ENCODE results near the gene ZNF536.

The ZNF536 gene

GRCh38 chr19:30525383-30525782 is 153.2 kb downstream of the ZNF536 start:
- Histone ChIP-seq H3K4me1 (ENCODE audit: control insufficient read depth, insufficient read depth, low read length) (no peaks in the 10 kb centered on the region), H3K27me3 (ENCODE audit: control insufficient read depth, insufficient read depth, low read length) (no peaks in the 10 kb centered on the region), H3K4me3 (ENCODE audit: low read length) (no peak overlapping the region), H3K9me3 (ENCODE audit: control insufficient read depth, low read length) (no peaks in the 10 kb centered on the region), H3K9ac (ENCODE audit: low read length) (no peak overlapping the region), H3K36me3 (ENCODE audit: control insufficient read depth, insufficient read depth, low read length) (no peaks in the 10 kb centered on the region)

DNA sequence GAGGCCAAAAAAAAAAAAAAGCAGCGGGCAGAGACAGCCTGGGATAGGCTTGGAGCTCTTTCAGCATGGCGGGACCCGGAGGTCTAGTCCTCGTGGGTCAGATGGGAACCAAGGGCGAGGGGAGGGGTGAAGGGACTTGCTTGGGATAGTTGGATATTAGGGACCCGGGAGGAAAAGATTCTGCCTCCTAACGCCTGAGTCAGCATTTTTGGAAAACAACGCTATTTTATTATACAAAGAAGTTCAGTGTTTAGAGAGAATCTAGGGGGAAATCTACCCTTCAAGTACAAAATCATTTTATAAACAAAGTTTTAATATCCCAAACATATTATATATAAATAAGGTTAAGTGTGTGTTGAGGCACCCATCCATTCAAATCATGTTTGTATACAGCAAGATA is 156.7 kb downstream of the ZNF536 start:
- Histone ChIP-seq H3K9me3 (ENCODE audit: control insufficient read depth, low read length) (no peaks in the 10 kb centered on the region), H3K27me3 (ENCODE audit: control insufficient read depth, insufficient read depth, low read length) (no peaks in the 10 kb centered on the region), H3K36me3 (ENCODE audit: control insufficient read depth, insufficient read depth, low read length) (no peaks in the 10 kb centered on the region), H3K9ac (ENCODE audit: low read length) (no peak overlapping the region), H3K4me1 (ENCODE audit: control insufficient read depth, insufficient read depth, low read length) (no peaks in the 10 kb centered on the region), H3K4me3 (ENCODE audit: low read length) (no peak overlapping the region)

DNA sequence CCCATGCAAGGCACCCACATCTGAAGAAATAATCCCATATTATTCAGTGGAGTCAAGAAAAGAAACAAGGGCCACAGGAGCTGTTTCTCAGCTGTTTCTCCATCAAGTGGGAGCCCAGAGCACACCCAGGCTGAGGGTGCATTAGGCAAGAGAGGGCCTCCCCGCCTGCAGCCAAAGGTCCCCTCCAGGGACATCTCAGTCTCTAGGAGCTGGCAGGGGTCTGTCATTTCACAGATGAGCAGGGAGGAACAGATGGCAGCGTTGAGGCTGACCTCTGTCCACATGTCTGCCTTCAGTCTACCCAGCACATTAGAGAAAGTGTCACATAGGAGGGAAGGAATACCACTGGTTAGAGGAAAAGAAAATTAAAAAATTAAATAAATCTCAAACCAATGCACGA is 157.7 kb downstream of the ZNF536 start:
- Histone ChIP-seq H3K9ac (ENCODE audit: low read length) (no peak overlapping the region), H3K4me1 (ENCODE audit: control insufficient read depth, insufficient read depth, low read length) (no peaks in the 10 kb centered on the region), H3K27me3 (ENCODE audit: control insufficient read depth, insufficient read depth, low read length) (no peaks in the 10 kb centered on the region), H3K4me3 (ENCODE audit: low read length) (no peak overlapping the region), H3K9me3 (ENCODE audit: control insufficient read depth, low read length) (no peaks in the 10 kb centered on the region), H3K36me3 (ENCODE audit: control insufficient read depth, insufficient read depth, low read length) (no peaks in the 10 kb centered on the region)

GRCh38 chr19:30530751-30531150 is 158.6 kb downstream of the ZNF536 start:
- Histone ChIP-seq H3K4me1 (ENCODE audit: control insufficient read depth, insufficient read depth, low read length) (no peaks in the 10 kb centered on the region), H3K27me3 (ENCODE audit: control insufficient read depth, insufficient read depth, low read length) (no peaks in the 10 kb centered on the region), H3K36me3 (ENCODE audit: control insufficient read depth, insufficient read depth, low read length) (no peaks in the 10 kb centered on the region), H3K4me3 (ENCODE audit: low read length) (no peak overlapping the region), H3K9ac (ENCODE audit: low read length) (no peak overlapping the region), H3K9me3 (ENCODE audit: control insufficient read depth, low read length) (no peaks in the 10 kb centered on the region)

DNA sequence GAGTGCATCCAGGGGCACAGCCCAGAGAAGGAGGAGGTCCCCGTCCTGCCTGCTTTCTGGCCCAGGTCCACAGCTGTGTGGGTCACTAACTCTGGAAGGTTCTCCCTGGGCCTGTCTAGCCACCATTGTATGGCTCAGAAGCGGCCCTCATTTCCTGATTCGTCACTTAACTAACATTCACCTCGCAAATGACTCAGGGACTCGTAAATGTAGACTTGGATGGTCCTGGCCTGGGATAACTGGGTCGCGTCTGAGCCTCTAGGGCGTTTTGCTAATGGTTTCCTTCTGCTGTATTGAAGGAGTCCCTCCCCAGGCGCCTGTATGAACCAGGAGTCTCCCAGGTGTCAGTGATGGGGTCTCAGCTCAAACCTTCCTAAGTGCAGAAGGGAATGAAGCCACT is 162.8 kb downstream of the ZNF536 start:
- Histone ChIP-seq H3K4me3 (ENCODE audit: low read length) (no peak overlapping the region), H3K9ac (ENCODE audit: low read length) (no peak overlapping the region), H3K9me3 (ENCODE audit: control insufficient read depth, low read length) (no peaks in the 10 kb centered on the region), H3K27me3 (ENCODE audit: control insufficient read depth, insufficient read depth, low read length) (no peaks in the 10 kb centered on the region), H3K4me1 (ENCODE audit: control insufficient read depth, insufficient read depth, low read length) (no peaks in the 10 kb centered on the region), H3K36me3 (ENCODE audit: control insufficient read depth, insufficient read depth, low read length) (no peaks in the 10 kb centered on the region)

- no peaks in the 10 kb centered on the region for H3K4me1 ChIP-seq (ENCODE audit: control insufficient read depth, insufficient read depth, low read length)
- no peaks in the 10 kb centered on the region for H3K36me3 ChIP-seq (ENCODE audit: control insufficient read depth, insufficient read depth, low read length)
- no peak overlapping the region for H3K9ac ChIP-seq (ENCODE audit: low read length)
- no peaks in the 10 kb centered on the region for H3K9me3 ChIP-seq (ENCODE audit: control insufficient read depth, low read length)
- no peaks in the 10 kb centered on the region for H3K27me3 ChIP-seq (ENCODE audit: control insufficient read depth, insufficient read depth, low read length)
- H3K4me3 ChIP-seq (ENCODE audit: low read length) = no peak overlapping the region
Measured at GRCh38 chr19:30536975-30537374, 164.8 kb downstream of the ZNF536 start.

- H3K4me1 ChIP-seq (ENCODE audit: control insufficient read depth, insufficient read depth, low read length) = no peaks in the 10 kb centered on the region
- H3K36me3 ChIP-seq (ENCODE audit: control insufficient read depth, insufficient read depth, low read length) = no peaks in the 10 kb centered on the region
- no peak overlapping the region for H3K9ac ChIP-seq (ENCODE audit: low read length)
- no peaks in the 10 kb centered on the region for H3K27me3 ChIP-seq (ENCODE audit: control insufficient read depth, insufficient read depth, low read length)
- no peaks in the 10 kb centered on the region for H3K9me3 ChIP-seq (ENCODE audit: control insufficient read depth, low read length)
- no peak overlapping the region for H3K4me3 ChIP-seq (ENCODE audit: low read length)
Measured at GRCh38 chr19:30539315-30539714, 167.1 kb downstream of the ZNF536 start.

DNA sequence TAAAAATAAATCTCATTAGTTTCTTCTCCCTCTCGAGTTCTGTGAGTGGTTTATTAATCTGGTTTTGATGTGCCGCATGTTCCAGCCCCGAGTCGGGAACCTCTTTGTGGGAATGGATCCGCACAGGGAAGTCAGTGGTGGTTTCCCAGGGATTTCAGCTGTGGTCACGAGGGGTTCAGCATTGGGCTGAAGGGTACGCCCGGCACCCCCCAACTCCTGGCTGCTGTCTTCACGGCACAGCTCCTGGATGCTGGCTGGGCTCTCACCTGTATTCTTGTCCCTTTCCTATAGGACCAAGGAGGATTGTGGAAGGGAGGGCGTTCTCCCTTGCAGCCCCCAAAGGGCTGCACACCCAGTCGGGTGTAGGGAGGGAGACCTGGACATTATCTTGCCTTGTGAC is 167.8 kb downstream of the ZNF536 start:
- Histone ChIP-seq H3K4me3 (ENCODE audit: low read length) (no peak overlapping the region), H3K4me1 (ENCODE audit: control insufficient read depth, insufficient read depth, low read length) (no peaks in the 10 kb centered on the region), H3K36me3 (ENCODE audit: control insufficient read depth, insufficient read depth, low read length) (no peaks in the 10 kb centered on the region), H3K9ac (ENCODE audit: low read length) (no peak overlapping the region), H3K27me3 (ENCODE audit: control insufficient read depth, insufficient read depth, low read length) (no peaks in the 10 kb centered on the region), H3K9me3 (ENCODE audit: control insufficient read depth, low read length) (no peaks in the 10 kb centered on the region)

DNA sequence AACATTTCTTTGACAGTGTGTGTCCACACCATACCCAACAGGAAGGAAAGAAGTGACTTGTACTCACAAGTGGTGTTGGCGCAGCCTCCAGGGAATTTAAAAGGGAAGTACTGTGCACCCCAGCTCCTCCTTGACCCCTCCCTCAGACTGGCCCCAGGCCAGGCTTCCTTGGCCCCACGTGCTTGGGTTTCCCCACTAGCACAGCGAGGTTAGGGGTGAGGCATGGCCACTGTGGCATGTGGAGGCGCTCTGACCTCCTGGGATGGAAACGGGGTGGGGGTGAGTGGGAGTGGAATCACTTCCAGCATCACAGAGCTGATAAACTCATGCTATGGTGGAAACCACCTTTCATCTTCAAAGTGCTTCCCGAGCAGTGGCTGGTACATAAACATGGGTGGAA is 168.6 kb downstream of the ZNF536 start:
- Histone ChIP-seq H3K9me3 (ENCODE audit: control insufficient read depth, low read length) (no peaks in the 10 kb centered on the region), H3K27me3 (ENCODE audit: control insufficient read depth, insufficient read depth, low read length) (no peaks in the 10 kb centered on the region), H3K4me1 (ENCODE audit: control insufficient read depth, insufficient read depth, low read length) (no peaks in the 10 kb centered on the region), H3K4me3 (ENCODE audit: low read length) (no peak overlapping the region), H3K9ac (ENCODE audit: low read length) (no peak overlapping the region), H3K36me3 (ENCODE audit: control insufficient read depth, insufficient read depth, low read length) (no peaks in the 10 kb centered on the region)

DNA sequence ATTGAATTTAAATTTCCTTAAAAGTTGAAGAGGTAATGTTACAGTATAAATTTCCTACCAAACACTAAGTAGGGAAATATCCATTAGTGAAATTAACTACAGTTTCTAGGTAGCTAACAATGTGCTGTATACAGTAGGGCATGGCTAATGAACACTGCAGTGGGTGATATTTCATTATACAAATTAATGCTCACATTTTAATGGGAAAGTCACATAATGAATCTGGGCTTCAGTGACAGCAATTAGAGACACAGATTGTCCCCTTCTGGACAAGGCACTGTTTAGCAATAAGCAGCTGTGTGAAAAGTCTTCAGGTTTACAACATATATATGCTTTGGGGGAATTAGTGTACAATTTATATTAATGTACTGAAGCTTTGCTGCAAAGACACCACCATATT is 169.4 kb downstream of the ZNF536 start:
- Histone ChIP-seq H3K4me1 (ENCODE audit: control insufficient read depth, insufficient read depth, low read length) (no peaks in the 10 kb centered on the region), H3K36me3 (ENCODE audit: control insufficient read depth, insufficient read depth, low read length) (no peaks in the 10 kb centered on the region), H3K9me3 (ENCODE audit: control insufficient read depth, low read length) (no peaks in the 10 kb centered on the region), H3K9ac (ENCODE audit: low read length) (no peak overlapping the region), H3K27me3 (ENCODE audit: control insufficient read depth, insufficient read depth, low read length) (no peaks in the 10 kb centered on the region), H3K4me3 (ENCODE audit: low read length) (no peak overlapping the region)

DNA sequence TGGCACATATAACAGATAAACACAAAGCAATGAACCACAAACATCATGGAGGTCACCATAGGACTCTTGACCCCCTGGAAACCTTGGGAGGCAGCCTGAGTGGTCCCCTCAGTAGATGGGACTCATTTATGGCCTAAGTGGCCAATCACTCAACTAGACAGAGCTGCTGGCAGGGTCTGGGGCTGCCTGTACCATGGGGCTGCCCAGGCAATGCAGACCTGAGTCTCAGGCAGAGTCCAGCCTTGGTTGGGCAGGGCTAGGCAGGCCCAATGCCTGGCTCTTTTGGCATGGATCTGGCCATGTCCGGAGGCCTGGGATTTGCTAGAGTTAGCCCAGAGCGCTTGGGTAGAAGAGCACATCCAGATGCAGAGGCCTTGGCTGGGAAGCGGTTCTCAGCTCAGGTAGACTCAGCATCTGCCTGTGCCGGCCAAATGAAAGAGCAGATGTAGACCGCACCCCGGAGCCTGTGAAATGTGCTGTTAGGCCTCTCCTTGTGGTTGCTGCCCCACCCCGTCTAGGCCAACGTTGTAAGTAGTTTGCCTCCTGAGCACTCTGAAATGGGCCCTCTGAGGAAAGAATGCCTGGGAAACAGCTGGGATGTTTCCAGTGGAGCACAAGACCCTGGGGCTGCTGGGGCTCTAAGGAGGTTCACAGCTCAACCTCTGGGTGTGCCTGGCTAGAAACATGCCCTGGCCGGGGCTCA is 171.2 kb downstream of the ZNF536 start:
- H3K27me3 ChIP-seq (ENCODE audit: control insufficient read depth, insufficient read depth, low read length) = no peaks in the 10 kb centered on the region
- no peaks in the 10 kb centered on the region for H3K4me1 ChIP-seq (ENCODE audit: control insufficient read depth, insufficient read depth, low read length)
- H3K9me3 ChIP-seq (ENCODE audit: control insufficient read depth, low read length) = no peaks in the 10 kb centered on the region
- no peaks in the 10 kb centered on the region for H3K36me3 ChIP-seq (ENCODE audit: control insufficient read depth, insufficient read depth, low read length)
- no peak overlapping the region for H3K4me3 ChIP-seq (ENCODE audit: low read length)
- H3K9ac ChIP-seq (ENCODE audit: low read length) = no peak overlapping the region

- no peaks in the 10 kb centered on the region for H3K4me1 ChIP-seq (ENCODE audit: control insufficient read depth, insufficient read depth, low read length)
- H3K27me3 ChIP-seq (ENCODE audit: control insufficient read depth, insufficient read depth, low read length) = no peaks in the 10 kb centered on the region
- no peaks in the 10 kb centered on the region for H3K9me3 ChIP-seq (ENCODE audit: control insufficient read depth, low read length)
- H3K9ac ChIP-seq (ENCODE audit: low read length) = no peak overlapping the region
- H3K4me3 ChIP-seq (ENCODE audit: low read length) = no peak overlapping the region
- H3K36me3 ChIP-seq (ENCODE audit: control insufficient read depth, insufficient read depth, low read length) = no peaks in the 10 kb centered on the region
Measured at GRCh38 chr19:30545752-30546151, 173.6 kb downstream of the ZNF536 start.

GRCh38 chr19:30546332-30546731 is 174.1 kb downstream of the ZNF536 start:
- H3K4me1 ChIP-seq (ENCODE audit: control insufficient read depth, insufficient read depth, low read length) = no peaks in the 10 kb centered on the region
- H3K9me3 ChIP-seq (ENCODE audit: control insufficient read depth, low read length) = no peaks in the 10 kb centered on the region
- no peak overlapping the region for H3K9ac ChIP-seq (ENCODE audit: low read length)
- H3K36me3 ChIP-seq (ENCODE audit: control insufficient read depth, insufficient read depth, low read length) = no peaks in the 10 kb centered on the region
- no peak overlapping the region for H3K4me3 ChIP-seq (ENCODE audit: low read length)
- H3K27me3 ChIP-seq (ENCODE audit: control insufficient read depth, insufficient read depth, low read length) = no peaks in the 10 kb centered on the region
